CD8-positive, alpha-beta memory T cell (primary cell): ENCODE data around the gene CACNA2D4. TPM values are rescaled to one million over a fixed set of nuclear protein-coding genes. Genes with fewer than 3 reads are reported as not detected.

Experiments
- CTCF ChIA-PET: fragments of 350-600 bp; sonication (Branson Sonifier 250); formaldehyde crosslinking; loops from one replicate; lab custom pipeline; 2021; ENCODE audit warnings: antibody characterized with exemption; lab: Charles Lee
- POLR2A ChIA-PET: fragments of 350-600 bp; sonication (Branson Sonifier 250); formaldehyde crosslinking; loops from one replicate; lab custom pipeline; 2021; ENCODE audit warnings: antibody characterized with exemption; lab: Charles Lee
- DNase-seq, 5 donors: peaks; one replicate each; pipeline versions ENCODE4 v3.0.0 to v3.0.0-alpha.2; 2020 to 2022; ENCODE audit warnings: mixed read lengths in 1 of 5
- H3K27ac ChIP-seq: one replicate; pipeline ENCODE4 v1.7.0; 2013; ENCODE audit warnings: low read depth, mild to moderate bottlenecking, low read length, moderate library complexity
- H3K27me3 ChIP-seq: 2 replicates; pipeline ENCODE4 v1.7.0; 2013; ENCODE audit warnings: low read length, mild to moderate bottlenecking; ENCODE audit not compliant: insufficient read depth, poor library complexity, severe bottlenecking
- H3K36me3 ChIP-seq: 2 replicates; pipeline ENCODE4 v1.7.0; 2013; ENCODE audit warnings: mild to moderate bottlenecking, low read length, moderate library complexity; ENCODE audit not compliant: insufficient read depth
- H3K4me1 ChIP-seq: 2 replicates; pipeline ENCODE4 v1.7.0; 2013; ENCODE audit warnings: mild to moderate bottlenecking, low read length, moderate library complexity; ENCODE audit not compliant: insufficient read depth
- H3K4me3 ChIP-seq: 2 replicates; pipeline ENCODE4 v1.7.0; 2013; ENCODE audit warnings: mild to moderate bottlenecking, low read length
- H3K9me3 ChIP-seq: 2 replicates; pipeline ENCODE4 v1.7.0; 2013; ENCODE audit warnings: mild to moderate bottlenecking, low read length
- H3K27ac Mint-ChIP-seq, 8 donors: one replicate each; pipeline ENCODE4 v1.8.0; 2020 to 2021; ENCODE audit warnings: mixed read lengths in 8 of 8, mild to moderate bottlenecking in 6 of 8, inconsistent platforms in 3 of 8, moderate library complexity in 3 of 8
- H3K27me3 Mint-ChIP-seq, 2 donors: one replicate each; pipeline ENCODE4 v1.8.0; 2020 to 2021; ENCODE audit warnings: mixed read lengths in 2 of 2, mild to moderate bottlenecking in 1 of 2, moderate library complexity in 1 of 2
- H3K36me3 Mint-ChIP-seq, 3 donors: one replicate each; pipeline ENCODE4 v1.8.0; 2020 to 2021; ENCODE audit warnings: mixed read lengths in 3 of 3, inconsistent platforms in 1 of 3, mild to moderate bottlenecking in 1 of 3
- H3K4me1 Mint-ChIP-seq, 3 donors: one replicate each; pipeline ENCODE4 v1.8.0; 2020 to 2021; ENCODE audit warnings: mixed read lengths in 3 of 3, inconsistent platforms in 1 of 3, mild to moderate bottlenecking in 1 of 3
- H3K4me3 Mint-ChIP-seq, 7 donors: one replicate each; pipeline ENCODE4 v1.8.0; 2020 to 2021; ENCODE audit warnings: mixed read lengths in 7 of 7, mild to moderate bottlenecking in 6 of 7, moderate library complexity in 4 of 7, inconsistent platforms in 2 of 7
- H3K9me3 Mint-ChIP-seq, 5 donors: one replicate each; pipeline ENCODE4 v1.8.0; 2020 to 2022; ENCODE audit warnings: mixed read lengths in 5 of 5, mild to moderate bottlenecking in 3 of 5, moderate library complexity in 2 of 5, inconsistent platforms in 1 of 5
- polyA plus RNA-seq: library from polyadenylated mRNA; unstranded; fragments of 300-500 nt; fragmentation: Illumina TruSeq; gene quantifications from one replicate; pipeline ENCODE4 v1.2.3, GENCODE V29; 2021
- total RNA-seq, 2 experiments: library from RNA; stranded (reverse); gene quantifications; one replicate each; pipeline ENCODE4 v1.2.3, GENCODE V29; 2021

Gene CACNA2D4
- total and polyA plus RNA-seq, 3 experiments from 2014 or later: 5.7 to 7.6 (median 6.5) TPM

- H3K4me1 Mint-ChIP-seq: no peaks in the 10 kb centered on the region
- H3K4me1 ChIP-seq: no peaks in the 10 kb centered on the region
- H3K9me3 Mint-ChIP-seq: peaks cover 0 to 4% (median 0%) of the 10 kb centered on the region in 5 donors
- no peaks in the 10 kb centered on the region for H3K36me3 ChIP-seq
- no peaks in the 10 kb centered on the region for H3K9me3 ChIP-seq
- H3K4me3 Mint-ChIP-seq: no peak overlapping the region
- H3K27ac Mint-ChIP-seq: no peak overlapping the region
- H3K27me3 ChIP-seq: no peaks in the 10 kb centered on the region
- no peak for DNase-seq
- no peak overlapping the region for H3K27ac ChIP-seq
- H3K4me3 ChIP-seq: no peak overlapping the region
- peaks cover 12 to 60% of the 10 kb centered on the region in 2 donors for H3K27me3 Mint-ChIP-seq
- POLR2A ChIA-PET: no interaction called here
- CTCF ChIA-PET: no interaction called here
- H3K36me3 Mint-ChIP-seq: no peaks in the 10 kb centered on the region
Observed at GRCh38 chr12:1865284-1865866, 53.1 kb downstream of the CACNA2D4 start.

DNA sequence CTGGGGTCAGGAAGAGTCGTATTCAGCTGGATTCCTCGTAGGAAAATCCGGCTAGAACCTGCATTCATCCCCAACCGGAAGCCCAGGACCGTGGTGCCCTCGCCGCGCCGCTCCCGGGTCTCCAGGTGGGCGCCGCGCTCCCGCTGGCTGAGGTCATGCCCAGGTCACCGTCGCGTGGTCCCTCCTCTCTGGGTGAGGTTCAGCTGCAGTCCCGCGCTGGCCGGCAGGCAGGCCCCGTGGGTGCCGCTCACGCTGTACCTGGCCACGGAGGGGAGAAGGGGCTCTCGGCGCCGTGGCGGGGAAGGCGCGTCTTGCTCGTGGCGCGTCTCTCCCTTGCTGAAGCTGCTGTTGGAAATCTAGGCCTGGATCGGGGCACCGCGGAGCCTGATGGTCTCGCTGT is 53.6 kb downstream of the CACNA2D4 start:
- Mint-ChIP-seq H3K4me1 (no peaks in the 10 kb centered on the region), H3K27ac (no peak overlapping the region), H3K36me3 (no peaks in the 10 kb centered on the region), H3K9me3 (peaks cover 0 to 4% (median 0%) of the 10 kb centered on the region in 5 donors), H3K4me3 (no peak overlapping the region), H3K27me3 (peaks cover 13 to 60% of the 10 kb centered on the region in 2 donors)
- no peak overlapping the region for H3K27ac ChIP-seq
- ChIA-PET POLR2A (no interaction called here), CTCF (no interaction called here)
- no peak for DNase-seq
- H3K4me3 ChIP-seq: no peak overlapping the region
- H3K9me3 ChIP-seq: no peaks in the 10 kb centered on the region
- no peaks in the 10 kb centered on the region for H3K4me1 ChIP-seq
- no peaks in the 10 kb centered on the region for H3K36me3 ChIP-seq
- H3K27me3 ChIP-seq: no peaks in the 10 kb centered on the region

DNA sequence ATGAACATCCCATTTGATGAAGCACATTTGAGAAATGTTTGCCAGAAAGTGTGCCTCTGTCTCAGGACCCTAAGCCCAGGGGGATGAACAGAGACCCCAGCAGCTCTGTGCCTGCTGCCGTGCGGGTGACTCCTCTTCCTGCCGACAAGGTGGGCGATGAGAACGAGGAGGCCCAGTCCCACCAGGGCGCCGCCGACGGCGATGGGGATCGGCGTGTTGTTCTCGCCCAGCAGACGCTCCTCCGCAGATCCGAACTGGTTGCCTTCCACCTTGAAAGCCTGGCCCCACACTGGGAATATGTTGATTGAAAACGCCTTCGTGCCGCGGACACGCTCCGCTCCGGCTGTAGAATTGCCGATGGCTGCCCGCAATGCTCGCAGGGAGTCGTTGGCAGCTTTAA is 54.0 kb downstream of the CACNA2D4 start:
- Histone ChIP-seq H3K36me3 (no peaks in the 10 kb centered on the region), H3K27ac (no peak overlapping the region), H3K4me1 (no peaks in the 10 kb centered on the region), H3K27me3 (no peaks in the 10 kb centered on the region), H3K9me3 (no peaks in the 10 kb centered on the region), H3K4me3 (no peak overlapping the region)
- peaks cover 0 to under 1% (median 0%) of the 10 kb centered on the region in 5 donors for H3K9me3 Mint-ChIP-seq
- H3K4me3 Mint-ChIP-seq: no peak overlapping the region
- H3K27me3 Mint-ChIP-seq: peaks cover 12 to 56% of the 10 kb centered on the region in 2 donors
- no peak for DNase-seq
- ChIA-PET CTCF (no interaction called here), POLR2A (no interaction called here)
- H3K27ac Mint-ChIP-seq: no peak overlapping the region
- H3K36me3 Mint-ChIP-seq: no peaks in the 10 kb centered on the region
- no peaks in the 10 kb centered on the region for H3K4me1 Mint-ChIP-seq

- H3K4me3 Mint-ChIP-seq: no peak overlapping the region
- no peaks in the 10 kb centered on the region for H3K9me3 Mint-ChIP-seq
- peaks cover 12 to 54% of the 10 kb centered on the region in 2 donors for H3K27me3 Mint-ChIP-seq
- no peak for DNase-seq
- Histone ChIP-seq H3K4me3 (no peak overlapping the region), H3K36me3 (no peaks in the 10 kb centered on the region), H3K27me3 (no peaks in the 10 kb centered on the region), H3K27ac (no peak overlapping the region), H3K9me3 (no peaks in the 10 kb centered on the region), H3K4me1 (no peaks in the 10 kb centered on the region)
- ChIA-PET POLR2A (no interaction called here), CTCF (no interaction called here)
- H3K27ac Mint-ChIP-seq: peak overlapping the region in 1 of 8 donors; percentile 29
- no peaks in the 10 kb centered on the region for H3K36me3 Mint-ChIP-seq
- H3K4me1 Mint-ChIP-seq: no peaks in the 10 kb centered on the region
Observed at GRCh38 chr12:1863823-1864222, 54.6 kb downstream of the CACNA2D4 start.

DNA sequence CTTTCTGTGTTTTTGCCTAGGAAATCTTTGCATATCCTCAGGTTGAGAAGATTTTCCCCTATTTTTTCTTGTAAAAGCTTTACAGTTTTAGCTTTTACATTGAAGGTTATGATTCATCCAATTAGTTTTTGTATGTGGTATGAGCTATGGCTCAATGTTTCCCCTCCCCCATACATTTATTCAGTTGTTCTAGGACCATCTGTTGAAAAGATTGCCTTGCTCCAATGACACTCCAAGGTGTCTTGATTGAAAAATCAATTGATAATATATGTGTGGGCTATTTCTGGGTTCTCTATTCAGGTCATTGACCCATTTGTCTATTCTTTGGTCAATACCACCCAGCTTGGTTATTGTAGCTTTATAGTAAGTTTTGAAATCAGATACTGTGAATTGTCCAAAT is 55.5 kb downstream of the CACNA2D4 start:
- Histone ChIP-seq H3K4me3 (no peak overlapping the region), H3K27me3 (no peaks in the 10 kb centered on the region), H3K36me3 (no peaks in the 10 kb centered on the region), H3K4me1 (no peaks in the 10 kb centered on the region), H3K27ac (no peak overlapping the region), H3K9me3 (no peaks in the 10 kb centered on the region)
- Mint-ChIP-seq H3K27me3 (peaks cover 9 to 52% of the 10 kb centered on the region in 2 donors), H3K4me1 (no peaks in the 10 kb centered on the region), H3K27ac (no peak overlapping the region), H3K4me3 (no peak overlapping the region), H3K9me3 (no peaks in the 10 kb centered on the region), H3K36me3 (no peaks in the 10 kb centered on the region)
- DNase-seq: no peak
- POLR2A ChIA-PET: no interaction called here
- CTCF ChIA-PET: no interaction called here

DNA sequence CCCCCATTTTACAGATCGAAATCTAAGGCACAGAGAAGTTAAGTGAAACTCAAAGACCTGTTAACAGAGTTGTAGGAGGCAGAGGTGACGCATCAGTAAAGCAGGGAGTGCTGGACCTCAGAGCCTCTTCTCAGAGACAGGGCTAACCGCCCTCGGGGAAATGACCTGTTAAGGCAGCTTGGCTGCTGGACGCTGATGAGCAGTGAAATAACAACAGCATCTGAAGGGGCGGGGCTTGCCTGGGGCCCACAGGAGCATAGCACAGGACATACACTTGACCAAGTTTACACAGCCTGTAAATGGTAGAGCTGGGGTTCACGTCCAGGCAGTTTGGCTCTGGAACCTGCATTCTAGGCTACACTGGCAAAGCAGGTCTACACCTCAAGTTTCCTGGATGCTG is 58.8 kb downstream of the CACNA2D4 start:
- H3K27me3 ChIP-seq: no peaks in the 10 kb centered on the region
- H3K36me3 Mint-ChIP-seq: no peaks in the 10 kb centered on the region
- H3K36me3 ChIP-seq: no peaks in the 10 kb centered on the region
- CTCF ChIA-PET: no interaction called here
- no peaks in the 10 kb centered on the region for H3K9me3 ChIP-seq
- peaks cover 4 to 6% (median 5%) of the 10 kb centered on the region in 3 donors for H3K4me1 Mint-ChIP-seq
- no peak overlapping the region for H3K4me3 ChIP-seq
- no peaks in the 10 kb centered on the region for H3K9me3 Mint-ChIP-seq
- H3K4me3 Mint-ChIP-seq: no peak overlapping the region
- POLR2A ChIA-PET: no interaction called here
- no peak overlapping the region for H3K27ac ChIP-seq
- peaks cover 7 to 30% of the 10 kb centered on the region in 2 donors for H3K27me3 Mint-ChIP-seq
- no peak for DNase-seq
- H3K4me1 ChIP-seq: no peaks in the 10 kb centered on the region
- no peak overlapping the region for H3K27ac Mint-ChIP-seq

GRCh38 chr12:1858456-1858855 is 60.0 kb downstream of the CACNA2D4 start:
- Histone ChIP-seq H3K27me3 (no peaks in the 10 kb centered on the region), H3K4me1 (no peaks in the 10 kb centered on the region), H3K4me3 (no peak overlapping the region), H3K36me3 (no peaks in the 10 kb centered on the region), H3K27ac (no peak overlapping the region), H3K9me3 (no peaks in the 10 kb centered on the region)
- H3K36me3 Mint-ChIP-seq: no peaks in the 10 kb centered on the region
- DNase-seq: no peak
- ChIA-PET POLR2A (no interaction called here), CTCF (no interaction called here)
- H3K27me3 Mint-ChIP-seq: peaks cover 9 to 23% of the 10 kb centered on the region in 2 donors
- no peak overlapping the region for H3K27ac Mint-ChIP-seq
- H3K9me3 Mint-ChIP-seq: no peaks in the 10 kb centered on the region
- H3K4me1 Mint-ChIP-seq: peaks cover 4 to 6% (median 5%) of the 10 kb centered on the region in 3 donors
- no peak overlapping the region for H3K4me3 Mint-ChIP-seq

DNA sequence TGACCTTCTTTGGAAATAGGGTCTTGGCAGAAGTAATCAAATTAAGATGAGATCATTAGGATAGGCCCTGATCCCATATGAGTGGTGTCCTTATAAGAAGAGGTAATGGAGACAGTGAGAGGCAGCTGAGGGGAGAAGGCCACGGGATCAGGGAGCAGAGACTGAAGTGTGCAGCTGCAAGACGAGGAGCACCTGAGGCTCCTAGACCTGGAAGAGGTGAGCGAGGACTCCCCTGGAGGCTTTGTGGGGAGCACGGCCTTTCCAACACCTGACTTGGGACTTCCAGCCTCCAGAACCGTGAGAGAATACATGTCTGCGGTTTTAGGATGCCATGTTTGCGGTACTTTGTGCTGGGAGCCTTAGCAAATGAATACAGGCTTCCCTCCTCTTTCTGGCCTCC is 60.6 kb downstream of the CACNA2D4 start:
- no peak overlapping the region for H3K27ac ChIP-seq
- no peaks in the 10 kb centered on the region for H3K4me1 ChIP-seq
- H3K27me3 ChIP-seq: no peaks in the 10 kb centered on the region
- CTCF ChIA-PET: no interaction called here
- POLR2A ChIA-PET: no interaction called here
- H3K27ac Mint-ChIP-seq: no peak overlapping the region
- no peak overlapping the region for H3K4me3 ChIP-seq
- no peaks in the 10 kb centered on the region for H3K36me3 Mint-ChIP-seq
- H3K4me1 Mint-ChIP-seq: peaks cover 4 to 6% (median 5%) of the 10 kb centered on the region in 3 donors
- no peak overlapping the region for H3K4me3 Mint-ChIP-seq
- DNase-seq: no peak
- no peaks in the 10 kb centered on the region for H3K36me3 ChIP-seq
- H3K9me3 ChIP-seq: no peaks in the 10 kb centered on the region
- H3K27me3 Mint-ChIP-seq: peaks cover 11 to 21% of the 10 kb centered on the region in 2 donors
- H3K9me3 Mint-ChIP-seq: no peaks in the 10 kb centered on the region
